ENCODE data around the gene TTL.
A peak's percentile ranks its signal among the peaks of the same experiment; 100 is the strongest.
"Not testable (repeated sequence)": the region's sequence is repeated elsewhere in the genome, so short reads cannot be mapped to it uniquely, and the experiment has no call there.

The TTL gene

GRCh38 chr2:112530728-112531127 lies 48.8 kb downstream of the TTL start:
- Histone ChIP-seq H3K36me3 (peaks cover 21% of the 10 kb centered on the region), H3K4me1 (ENCODE audit: control insufficient read depth in 1 of 2, insufficient read depth in 1 of 2, low read depth in 1 of 2, low read length in 1 of 2) (peaks cover 0 to 3% of the 10 kb centered on the region in 2 experiments), H3K27me3 (no peaks in the 10 kb centered on the region), H3K4me3 (ENCODE audit: low read depth in 1 of 2, low read length in 1 of 2) (no peak overlapping the region), H3K27ac (no peak overlapping the region), H3K9me3 (no peaks in the 10 kb centered on the region)
- TF ChIP-seq CTCF (IDR thresholded peaks at IDR 0.05): no peak

DNA sequence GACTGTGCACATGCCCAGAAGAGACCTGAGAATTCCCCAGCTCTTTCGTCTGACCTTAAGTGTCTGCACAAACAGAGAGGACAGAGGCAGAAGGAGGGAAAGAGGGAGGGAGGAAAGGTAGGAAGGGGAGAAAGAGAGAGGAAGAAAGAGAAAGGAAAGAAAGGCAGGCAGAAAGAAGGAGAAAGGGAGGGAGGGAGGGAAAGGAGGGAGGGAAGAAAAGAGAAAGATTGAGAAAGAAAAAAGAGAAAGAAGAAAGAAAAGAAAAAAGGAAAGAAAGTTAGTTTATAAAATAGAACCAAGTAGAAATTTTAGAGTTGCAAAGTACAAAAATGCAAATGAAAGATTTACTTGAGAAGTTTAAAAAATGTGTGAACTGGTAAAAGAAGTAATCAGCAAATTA lies 52.9 kb downstream of the TTL start:
- Histone ChIP-seq H3K27me3 (no peaks in the 10 kb centered on the region), H3K9me3 (no peaks in the 10 kb centered on the region), H3K4me3 (ENCODE audit: low read depth in 1 of 2, low read length in 1 of 2) (no peak overlapping the region), H3K4me1 (ENCODE audit: control insufficient read depth in 1 of 2, insufficient read depth in 1 of 2, low read depth in 1 of 2, low read length in 1 of 2) (peaks cover 0 to 3% of the 10 kb centered on the region in 2 experiments), H3K36me3 (peaks cover 10% of the 10 kb centered on the region), H3K27ac (no peak overlapping the region)
- TF ChIP-seq CTCF (IDR thresholded peaks at IDR 0.05): no peak

GRCh38 chr2:112536665-112537064 lies 54.7 kb downstream of the TTL start:
- not testable (repeated sequence) for H3K9me3 ChIP-seq; H3K4me3 ChIP-seq (ENCODE audit: low read depth in 1 of 2, low read length in 1 of 2); H3K27me3 ChIP-seq; H3K4me1 ChIP-seq (ENCODE audit: control insufficient read depth in 1 of 2, insufficient read depth in 1 of 2, low read depth in 1 of 2, low read length in 1 of 2); H3K36me3 ChIP-seq; H3K27ac ChIP-seq

GRCh38 chr2:112539306-112539705 lies 57.4 kb downstream of the TTL start:
- TF ChIP-seq CTCF (IDR thresholded peaks at IDR 0.05): no peak
- Histone ChIP-seq H3K4me1 (ENCODE audit: control insufficient read depth in 1 of 2, insufficient read depth in 1 of 2, low read depth in 1 of 2, low read length in 1 of 2) (peaks cover 21 to 22% of the 10 kb centered on the region in 2 experiments), H3K27me3 (no peaks in the 10 kb centered on the region), H3K4me3 (ENCODE audit: low read depth in 1 of 2, low read length in 1 of 2) (no peak overlapping the region), H3K36me3 (no peaks in the 10 kb centered on the region), H3K9me3 (no peaks in the 10 kb centered on the region), H3K27ac (no peak overlapping the region)

DNA sequence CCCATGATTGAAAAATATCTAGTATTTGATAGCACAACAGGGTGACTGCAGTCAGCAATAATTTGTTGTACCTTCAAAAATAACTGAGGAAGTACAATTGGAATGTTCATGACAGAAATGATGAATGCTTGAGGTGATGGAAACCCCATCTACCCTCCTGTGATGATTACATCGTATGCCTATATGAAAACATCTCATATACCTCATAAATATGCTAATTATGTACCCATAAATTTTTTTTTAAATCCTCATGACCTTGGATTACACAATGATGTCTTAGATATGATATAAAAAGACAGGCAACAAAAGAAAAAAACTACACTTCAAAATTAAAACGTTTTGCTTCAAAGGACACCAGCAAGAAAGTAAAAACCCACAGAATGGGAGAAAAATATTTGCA lies 59.0 kb downstream of the TTL start:
- H3K27me3 ChIP-seq: no peaks in the 10 kb centered on the region
- H3K36me3 ChIP-seq: no peaks in the 10 kb centered on the region
- TF ChIP-seq CTCF (IDR thresholded peaks at IDR 0.05): no peak
- H3K27ac ChIP-seq: peak overlapping the region; percentile 91
- H3K9me3 ChIP-seq: no peaks in the 10 kb centered on the region
- H3K4me1 ChIP-seq (ENCODE audit: control insufficient read depth in 1 of 2, insufficient read depth in 1 of 2, low read depth in 1 of 2, low read length in 1 of 2): peaks cover 21 to 22% of the 10 kb centered on the region in 2 experiments
- H3K4me3 ChIP-seq (ENCODE audit: low read depth in 1 of 2, low read length in 1 of 2): peak overlapping the region; percentile 88 to 91

DNA sequence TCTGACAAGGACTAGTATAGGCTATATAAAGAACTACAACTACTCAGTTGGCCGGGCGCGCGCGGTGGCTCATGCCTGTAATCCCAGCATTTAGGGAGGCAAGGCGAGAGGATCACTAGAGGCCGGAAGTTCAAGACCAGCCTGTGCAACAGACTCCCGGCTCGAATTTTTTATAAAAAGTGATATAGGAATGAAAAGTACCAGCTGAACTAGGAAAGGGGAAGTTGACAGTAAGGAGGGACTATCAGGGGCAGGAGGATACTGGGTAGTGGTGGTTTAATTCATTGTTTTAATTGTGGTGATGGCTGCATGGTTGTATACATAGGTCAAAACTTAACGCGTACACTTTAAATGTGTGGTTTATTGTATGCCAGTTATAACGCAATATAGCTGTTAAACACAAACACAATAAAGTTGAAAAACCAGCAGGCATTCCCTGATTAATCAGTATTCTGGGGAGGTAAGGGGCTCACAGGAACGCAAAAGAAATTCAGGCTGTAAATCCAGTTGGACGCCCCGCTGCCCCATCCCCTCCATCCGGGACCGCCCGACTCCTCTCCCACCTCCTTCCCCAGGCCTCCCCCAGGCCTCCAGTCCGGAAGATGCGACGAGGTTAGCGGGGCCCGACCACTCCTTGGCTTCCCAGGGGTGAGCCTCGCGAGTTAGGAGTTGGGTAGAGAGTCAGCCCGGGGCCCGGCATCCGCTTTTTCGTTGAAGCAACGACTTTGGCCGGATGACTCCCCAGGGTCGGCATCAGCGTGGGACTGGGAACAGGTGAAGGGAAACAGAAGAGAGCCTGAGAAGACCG lies 59.6 kb downstream of the TTL start:
- no peak for TF ChIP-seq CTCF (IDR thresholded peaks at IDR 0.05)
- no peaks in the 10 kb centered on the region for H3K9me3 ChIP-seq

More for the DNA sequence above, 59.6 kb downstream of the TTL start:
- Histone ChIP-seq H3K36me3 (no peaks in the 10 kb centered on the region), H3K27ac (peak overlapping the region; percentile 91), H3K4me1 (ENCODE audit: control insufficient read depth in 1 of 2, insufficient read depth in 1 of 2, low read depth in 1 of 2, low read length in 1 of 2) (peaks cover 21 to 22% of the 10 kb centered on the region in 2 experiments), H3K4me3 (ENCODE audit: low read depth in 1 of 2, low read length in 1 of 2) (peak overlapping the region; percentile 88 to 91), H3K27me3 (no peaks in the 10 kb centered on the region)

Measured in neutrophil (primary cell).